PC-9 (cell line): ENCODE data around the gene KCNH4.

ENCODE experiments used
- CTCF ChIP-seq: fragments of 200-600 bp; sonication (generic); conservative IDR thresholded peaks from 2 replicates; pipeline ENCODE4 v1.6.1; 2017; ENCODE audit warnings: mixed run types, antibody characterized with exemption, mild to moderate bottlenecking, moderate library complexity
- EZH2 ChIP-seq: fragments of 200-600 bp; sonication (generic); IDR thresholded peaks from 2 replicates; pipeline ENCODE4 v1.8.0; 2017; ENCODE audit warnings: antibody characterized with exemption, low read depth

GRCh38 chr17:42120770-42121769, 59.9 kb downstream of the KCNH4 start, which contains the start of gene KAT2A:
- TF ChIP-seq CTCF (no peak), EZH2 (no peak)
